ENCODE data around the gene DDA1. TPM values are rescaled to one million over a fixed set of nuclear protein-coding genes. Genes with fewer than 3 reads are reported as not detected.

Gene DDA1
- total and polyA plus RNA-seq, 9 of the 15 experiments (the other 6 are each of a cell fraction or from before 2014, with no cell fraction given), result 1.4 to 83.8 (median 33.8) TPM

DNA sequence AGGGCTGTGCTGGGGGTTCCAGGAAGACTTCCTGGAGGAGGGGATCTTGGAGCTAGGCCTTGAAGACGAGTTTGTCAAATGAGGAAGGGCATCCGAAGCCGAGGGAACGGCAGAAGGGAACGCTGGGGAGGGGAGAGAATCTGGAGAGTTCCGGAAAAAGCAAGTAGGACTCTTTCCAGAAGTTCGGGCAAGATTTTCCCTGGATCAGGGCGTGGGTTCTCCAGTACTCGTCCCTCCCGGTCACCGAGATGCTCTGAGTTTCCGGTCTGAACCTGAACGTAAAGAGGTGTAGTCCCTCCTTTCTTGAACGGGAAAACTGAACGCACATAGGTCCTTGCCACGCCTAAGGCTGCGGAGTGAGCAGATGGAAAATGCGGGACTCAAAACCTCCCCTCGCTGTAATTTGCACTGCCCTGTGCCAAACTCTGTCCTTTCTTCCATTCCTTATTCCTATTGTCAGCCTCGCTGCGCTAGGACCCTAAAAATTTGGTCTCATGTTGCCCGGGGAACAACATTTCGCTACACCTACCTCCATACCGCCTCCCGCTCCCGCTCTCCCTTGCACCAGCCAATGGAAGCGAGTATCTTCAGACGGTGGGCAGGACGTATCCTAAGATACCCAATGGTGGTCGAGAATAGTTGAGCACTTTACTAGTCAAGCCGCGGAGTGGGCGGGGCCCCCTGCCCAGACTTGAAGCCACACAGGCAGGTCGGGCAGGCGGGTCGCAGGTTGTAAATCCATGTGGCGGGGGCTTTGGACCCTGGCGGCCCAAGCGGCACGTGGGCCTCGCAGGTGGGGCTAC, 27.7 kb downstream of the DDA1 start, which contains the start of gene GTPBP3 (continued):
- TF ChIP-seq, protein P1, sequence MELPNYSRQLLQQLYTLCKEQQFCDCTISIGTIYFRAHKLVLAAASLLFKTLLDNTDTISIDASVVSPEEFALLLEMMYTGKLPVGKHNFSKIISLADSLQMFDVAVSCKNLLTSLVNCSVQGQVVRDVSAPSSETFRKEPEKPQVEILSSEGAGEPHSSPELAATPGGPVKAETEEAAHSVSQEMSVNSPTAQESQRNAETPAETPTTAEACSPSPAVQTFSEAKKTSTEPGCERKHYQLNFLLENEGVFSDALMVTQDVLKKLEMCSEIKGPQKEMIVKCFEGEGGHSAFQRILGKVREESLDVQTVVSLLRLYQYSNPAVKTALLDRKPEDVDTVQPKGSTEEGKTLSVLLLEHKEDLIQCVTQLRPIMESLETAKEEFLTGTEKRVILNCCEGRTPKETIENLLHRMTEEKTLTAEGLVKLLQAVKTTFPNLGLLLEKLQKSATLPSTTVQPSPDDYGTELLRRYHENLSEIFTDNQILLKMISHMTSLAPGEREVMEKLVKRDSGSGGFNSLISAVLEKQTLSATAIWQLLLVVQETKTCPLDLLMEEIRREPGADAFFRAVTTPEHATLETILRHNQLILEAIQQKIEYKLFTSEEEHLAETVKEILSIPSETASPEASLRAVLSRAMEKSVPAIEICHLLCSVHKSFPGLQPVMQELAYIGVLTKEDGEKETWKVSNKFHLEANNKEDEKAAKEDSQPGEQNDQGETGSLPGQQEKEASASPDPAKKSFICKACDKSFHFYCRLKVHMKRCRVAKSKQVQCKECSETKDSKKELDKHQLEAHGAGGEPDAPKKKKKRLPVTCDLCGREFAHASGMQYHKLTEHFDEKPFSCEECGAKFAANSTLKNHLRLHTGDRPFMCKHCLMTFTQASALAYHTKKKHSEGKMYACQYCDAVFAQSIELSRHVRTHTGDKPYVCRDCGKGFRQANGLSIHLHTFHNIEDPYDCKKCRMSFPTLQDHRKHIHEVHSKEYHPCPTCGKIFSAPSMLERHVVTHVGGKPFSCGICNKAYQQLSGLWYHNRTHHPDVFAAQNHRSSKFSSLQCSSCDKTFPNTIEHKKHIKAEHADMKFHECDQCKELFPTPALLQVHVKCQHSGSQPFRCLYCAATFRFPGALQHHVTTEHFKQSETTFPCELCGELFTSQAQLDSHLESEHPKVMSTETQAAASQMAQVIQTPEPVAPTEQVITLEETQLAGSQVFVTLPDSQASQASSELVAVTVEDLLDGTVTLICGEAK (IDR thresholded peaks at IDR 0.05), result peak; percentile 99
- TF ChIP-seq, protein P1 (CRISPR knock-in tag; IDR thresholded peaks at IDR 0.05), result no peak
- TF ChIP-seq, protein P2, sequence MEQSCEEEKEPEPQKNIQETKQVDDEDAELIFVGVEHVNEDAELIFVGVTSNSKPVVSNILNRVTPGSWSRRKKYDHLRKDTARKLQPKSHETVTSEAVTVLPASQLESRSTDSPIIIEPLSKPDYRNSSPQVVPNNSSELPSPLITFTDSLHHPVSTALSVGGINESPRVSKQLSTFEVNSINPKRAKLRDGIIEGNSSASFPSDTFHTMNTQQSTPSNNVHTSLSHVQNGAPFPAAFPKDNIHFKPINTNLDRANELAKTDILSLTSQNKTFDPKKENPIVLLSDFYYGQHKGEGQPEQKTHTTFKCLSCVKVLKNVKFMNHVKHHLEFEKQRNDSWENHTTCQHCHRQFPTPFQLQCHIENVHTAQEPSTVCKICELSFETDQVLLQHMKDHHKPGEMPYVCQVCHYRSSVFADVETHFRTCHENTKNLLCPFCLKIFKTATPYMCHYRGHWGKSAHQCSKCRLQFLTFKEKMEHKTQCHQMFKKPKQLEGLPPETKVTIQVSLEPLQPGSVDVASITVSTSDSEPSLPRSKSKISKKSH (CRISPR knock-in tag; IDR thresholded peaks at IDR 0.05), result no peak
- TF ChIP-seq RHOXF2B (CRISPR knock-in tag; conservative IDR thresholded peaks at IDR 0.05) (no peak; the same call in 1 of the 2 replicates), TBP (optimal IDR thresholded peaks at IDR 0.05; ENCODE audit: low read depth, low read length) (peak; percentile 94), BRD4 (IDR thresholded peaks at IDR 0.05) (0 out of 2 replicates have a peak, but pooled peaks have one; percentile 67), ZNF830 (CRISPR knock-in tag; IDR thresholded peaks at IDR 0.05) (peak; percentile 70; the same call in 1 of the 2 replicates)
- TF ChIP-seq, protein P3, sequence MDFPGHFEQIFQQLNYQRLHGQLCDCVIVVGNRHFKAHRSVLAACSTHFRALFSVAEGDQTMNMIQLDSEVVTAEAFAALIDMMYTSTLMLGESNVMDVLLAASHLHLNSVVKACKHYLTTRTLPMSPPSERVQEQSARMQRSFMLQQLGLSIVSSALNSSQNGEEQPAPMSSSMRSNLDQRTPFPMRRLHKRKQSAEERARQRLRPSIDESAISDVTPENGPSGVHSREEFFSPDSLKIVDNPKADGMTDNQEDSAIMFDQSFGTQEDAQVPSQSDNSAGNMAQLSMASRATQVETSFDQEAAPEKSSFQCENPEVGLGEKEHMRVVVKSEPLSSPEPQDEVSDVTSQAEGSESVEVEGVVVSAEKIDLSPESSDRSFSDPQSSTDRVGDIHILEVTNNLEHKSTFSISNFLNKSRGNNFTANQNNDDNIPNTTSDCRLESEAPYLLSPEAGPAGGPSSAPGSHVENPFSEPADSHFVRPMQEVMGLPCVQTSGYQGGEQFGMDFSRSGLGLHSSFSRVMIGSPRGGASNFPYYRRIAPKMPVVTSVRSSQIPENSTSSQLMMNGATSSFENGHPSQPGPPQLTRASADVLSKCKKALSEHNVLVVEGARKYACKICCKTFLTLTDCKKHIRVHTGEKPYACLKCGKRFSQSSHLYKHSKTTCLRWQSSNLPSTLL (IDR thresholded peaks at IDR 0.05), result peak; percentile 69; the same call in 1 of the 2 replicates
- TF ChIP-seq, protein P4, sequence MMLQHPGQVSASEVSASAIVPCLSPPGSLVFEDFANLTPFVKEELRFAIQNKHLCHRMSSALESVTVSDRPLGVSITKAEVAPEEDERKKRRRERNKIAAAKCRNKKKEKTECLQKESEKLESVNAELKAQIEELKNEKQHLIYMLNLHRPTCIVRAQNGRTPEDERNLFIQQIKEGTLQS (IDR thresholded peaks at IDR 0.05), result 0 out of 2 replicates have a peak, but pooled peaks have one; percentile 43
- TF ChIP-seq, protein P4 (CRISPR knock-in tag; conservative IDR thresholded peaks at IDR 0.05), result peak; percentile 73; the same call in 1 of the 2 replicates
- TF ChIP-seq, protein P5, sequence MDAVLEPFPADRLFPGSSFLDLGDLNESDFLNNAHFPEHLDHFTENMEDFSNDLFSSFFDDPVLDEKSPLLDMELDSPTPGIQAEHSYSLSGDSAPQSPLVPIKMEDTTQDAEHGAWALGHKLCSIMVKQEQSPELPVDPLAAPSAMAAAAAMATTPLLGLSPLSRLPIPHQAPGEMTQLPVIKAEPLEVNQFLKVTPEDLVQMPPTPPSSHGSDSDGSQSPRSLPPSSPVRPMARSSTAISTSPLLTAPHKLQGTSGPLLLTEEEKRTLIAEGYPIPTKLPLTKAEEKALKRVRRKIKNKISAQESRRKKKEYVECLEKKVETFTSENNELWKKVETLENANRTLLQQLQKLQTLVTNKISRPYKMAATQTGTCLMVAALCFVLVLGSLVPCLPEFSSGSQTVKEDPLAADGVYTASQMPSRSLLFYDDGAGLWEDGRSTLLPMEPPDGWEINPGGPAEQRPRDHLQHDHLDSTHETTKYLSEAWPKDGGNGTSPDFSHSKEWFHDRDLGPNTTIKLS (IDR thresholded peaks at IDR 0.05; ENCODE audit: borderline replicate concordance, low read depth), result peak; percentile 81

All from K562 (cell line).